MM.1S (cell line): ENCODE measurements around the gene ABCA3.

Source experiments
- DNase-seq: peaks from one replicate; pipeline ENCODE4 v3.0.0-alpha.2; 2015
- H2AFZ ChIP-seq: fragments of 300-600 bp; sonication (generic); 2 replicates; pipeline ENCODE4 v1.6.0; 2016; ENCODE audit warnings: antibody characterized with exemption, low read length
- H3F3A ChIP-seq: fragments of 300-600 bp; sonication (generic); 2 replicates; pipeline ENCODE4 v1.6.1; 2016; ENCODE audit warnings: mild to moderate bottlenecking, antibody characterized with exemption, low read length, moderate library complexity, mixed read lengths; ENCODE audit not compliant: insufficient read depth
- H3K27ac ChIP-seq: fragments of 300-600 bp; sonication (generic); 2 replicates; pipeline ENCODE4 v1.5.1; 2016; ENCODE audit warnings: mild to moderate bottlenecking, low read length
- H3K27me3 ChIP-seq: fragments of 300-600 bp; sonication (generic); replicated peaks from 2 replicates; pipeline ENCODE4 v1.6.0; 2016; ENCODE audit warnings: low read length; ENCODE audit not compliant: insufficient read depth
- H3K36me3 ChIP-seq: fragments of 300-600 bp; sonication (generic); replicated peaks from 2 replicates; pipeline ENCODE4 v1.6.1; 2016; ENCODE audit warnings: mild to moderate bottlenecking, low read length, mixed read lengths; ENCODE audit not compliant: insufficient read depth
- H3K4me1 ChIP-seq: fragments of 300-600 bp; sonication (generic); 2 replicates; pipeline ENCODE4 v1.6.1; 2016; ENCODE audit warnings: low read length, mixed read lengths
- H3K4me2 ChIP-seq: fragments of 300-600 bp; sonication (generic); 2 replicates; pipeline ENCODE4 v1.6.0; 2016; ENCODE audit warnings: low read depth, low read length
- H3K4me3 ChIP-seq: fragments of 300-600 bp; sonication (generic); 2 replicates; pipeline ENCODE4 v1.5.1; 2016; ENCODE audit warnings: low read length, mixed read lengths
- H3K79me2 ChIP-seq: fragments of 300-600 bp; sonication (generic); 2 replicates; pipeline ENCODE4 v1.6.1; 2016; ENCODE audit warnings: mixed run types, low read length, mixed read lengths
- H3K9ac ChIP-seq: fragments of 300-600 bp; sonication (generic); 2 replicates; pipeline ENCODE4 v1.6.1; 2016; ENCODE audit warnings: low read length, mixed read lengths
- H3K9me2 ChIP-seq: fragments of 300-600 bp; sonication (generic); replicated peaks from 2 replicates; pipeline ENCODE4 v1.6.1; 2016; ENCODE audit warnings: mild to moderate bottlenecking, low read length, mixed read lengths; ENCODE audit not compliant: insufficient read depth
- H3K9me3 ChIP-seq: fragments of 300-600 bp; sonication (generic); replicated peaks from 2 replicates; pipeline ENCODE4 v1.6.1; 2016; ENCODE audit warnings: mild to moderate bottlenecking, low read length, mixed read lengths; ENCODE audit not compliant: insufficient read depth
- H4K20me1 ChIP-seq: fragments of 300-600 bp; sonication (generic); 2 replicates; pipeline ENCODE4 v1.6.1; 2016; ENCODE audit warnings: mild to moderate bottlenecking, low read length, moderate library complexity, mixed read lengths; ENCODE audit not compliant: insufficient read depth
- CTCF ChIP-seq: fragments of 300-600 bp; sonication (generic); IDR thresholded peaks from 2 replicates; pipeline ENCODE4 v1.5.1; 2016; ENCODE audit warnings: antibody characterized with exemption, low read length, mixed read lengths
- EZH2 ChIP-seq: fragments of 300-600 bp; sonication (generic); optimal IDR thresholded peaks from 2 replicates; pipeline ENCODE3; 2017; ENCODE audit warnings: low read depth, mild to moderate bottlenecking, antibody characterized with exemption, low read length, mixed read lengths
- EZH2phosphoT487 ChIP-seq: fragments of 300-600 bp; sonication (generic); IDR thresholded peaks from 2 replicates; pipeline ENCODE4 v1.6.1; 2018; ENCODE audit warnings: antibody characterized with exemption, low read length

Gene ABCA3

DNA sequence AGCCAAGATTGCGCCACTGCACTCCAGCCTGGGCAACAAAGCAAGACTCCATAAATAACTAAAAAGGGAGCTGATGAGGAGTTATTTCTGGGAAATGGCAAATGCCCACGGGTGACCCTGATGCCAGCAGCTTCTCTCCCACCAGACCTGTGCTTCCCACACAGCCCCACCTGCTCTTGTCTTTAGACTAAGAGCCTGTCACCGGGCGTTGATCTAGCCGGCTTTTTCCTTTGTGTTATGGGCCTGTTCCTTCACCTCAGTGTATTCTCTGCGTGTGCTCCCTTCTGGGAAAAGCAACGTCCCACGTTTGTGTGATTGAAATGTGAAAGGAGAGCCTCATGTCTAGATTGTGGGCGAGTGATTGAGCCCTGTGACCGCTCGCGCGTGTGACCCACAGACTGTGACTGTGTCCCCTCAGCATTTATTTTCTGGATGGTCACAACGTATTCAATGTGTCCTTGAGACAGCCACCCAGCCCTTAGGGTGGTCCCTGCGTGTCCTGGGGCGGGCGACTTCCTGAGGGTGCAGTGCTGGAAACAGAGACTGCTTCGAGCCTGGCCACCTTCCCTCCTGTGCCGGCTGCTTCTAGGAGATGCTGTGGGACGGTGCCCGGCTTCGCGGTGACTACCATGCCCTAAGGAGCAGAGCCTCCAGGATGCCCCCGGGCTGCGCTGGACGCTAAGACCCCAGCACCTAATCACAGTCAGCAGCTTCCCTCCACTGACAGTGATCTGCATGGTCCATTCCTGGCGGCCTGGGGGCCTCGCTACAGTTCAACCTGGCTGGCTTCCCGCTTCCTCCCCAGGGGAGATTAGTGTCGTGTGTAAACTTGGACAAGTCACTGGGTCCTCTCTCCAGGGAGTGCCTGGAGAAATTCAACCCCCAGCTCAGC, 64.8 kb downstream of the ABCA3 start:
- Histone ChIP-seq H3K4me3 (no peak overlapping the region), H4K20me1 (no peaks in the 10 kb centered on the region), H3K4me1 (no peaks in the 10 kb centered on the region), H2AFZ (no peak overlapping the region), H3K79me2 (peaks cover 3% of the 10 kb centered on the region; the same call in 1 of the 2 replicates), H3K27ac (no peak overlapping the region), H3K9me3 (no peaks in the 10 kb centered on the region), H3K27me3 (peaks cover 61% of the 10 kb centered on the region), H3K9me2 (no peaks in the 10 kb centered on the region), H3F3A (no peaks in the 10 kb centered on the region), H3K9ac (no peak overlapping the region), H3K4me2 (no peak overlapping the region), H3K36me3 (no peaks in the 10 kb centered on the region)
- no peak for DNase-seq
- TF ChIP-seq EZH2: no peak
- no peak for TF ChIP-seq EZH2phosphoT487
- TF ChIP-seq CTCF: no peak

GRCh38 chr16:2273931-2274330, 66.6 kb downstream of the ABCA3 start:
- Histone ChIP-seq H3K9me3 (no peaks in the 10 kb centered on the region), H3K4me1 (0 out of 2 replicates have a peak, but pooled peaks cover 8% of the 10 kb centered on the region), H3K79me2 (peaks cover 18% of the 10 kb centered on the region; the same call in 1 of the 2 replicates), H3F3A (no peaks in the 10 kb centered on the region), H3K4me3 (no peak overlapping the region), H3K4me2 (no peak overlapping the region), H3K36me3 (no peaks in the 10 kb centered on the region), H3K9ac (no peak overlapping the region), H3K27me3 (peaks cover 43% of the 10 kb centered on the region), H2AFZ (no peak overlapping the region), H3K27ac (no peak overlapping the region), H3K9me2 (no peaks in the 10 kb centered on the region), H4K20me1 (no peaks in the 10 kb centered on the region)
- no peak for TF ChIP-seq CTCF
- no peak for TF ChIP-seq EZH2phosphoT487
- TF ChIP-seq EZH2: no peak
- DNase-seq: no peak

GRCh38 chr16:2273484-2273883, 67.0 kb downstream of the ABCA3 start:
- Histone ChIP-seq H3F3A (no peaks in the 10 kb centered on the region), H3K9me3 (no peaks in the 10 kb centered on the region), H3K27ac (no peak overlapping the region), H3K36me3 (no peaks in the 10 kb centered on the region), H3K9ac (no peak overlapping the region), H3K4me3 (no peak overlapping the region), H3K4me2 (no peak overlapping the region), H3K9me2 (no peaks in the 10 kb centered on the region), H3K79me2 (peaks cover 20% of the 10 kb centered on the region; the same call in 1 of the 2 replicates), H4K20me1 (no peaks in the 10 kb centered on the region), H3K4me1 (0 out of 2 replicates have a peak, but pooled peaks cover 8% of the 10 kb centered on the region), H3K27me3 (peaks cover 39% of the 10 kb centered on the region), H2AFZ (no peak overlapping the region)
- no peak for DNase-seq
- TF ChIP-seq EZH2 (no peak), CTCF (no peak), EZH2phosphoT487 (no peak)
